ENCODE results near the gene PCBP3.
"Not testable (repeated sequence)": the region's sequence is repeated elsewhere in the genome, so short reads cannot be mapped to it uniquely, and the experiment has no call there.

Gene PCBP3

GRCh38 chr21:45880097-45881068, 236.9 kb downstream of the PCBP3 start:
- no peak overlapping the region for H3K27ac ChIP-seq
- peak; percentile 53 for TF ChIP-seq CTCF (IDR thresholded peaks at IDR 0.05)
- no peak overlapping the region for H3K4me3 ChIP-seq
- no peak for DNase-seq (ENCODE audit: low spot score)

- no peak for TF ChIP-seq CTCF (IDR thresholded peaks at IDR 0.05)
Observed at GRCh38 chr21:45882645-45883044, 239.1 kb downstream of the PCBP3 start.

GRCh38 chr21:45883090-45883489, 239.6 kb downstream of the PCBP3 start:
- Histone ChIP-seq H3K27ac (no peak overlapping the region), H3K4me3 (no peak overlapping the region)
- no peak for TF ChIP-seq CTCF (IDR thresholded peaks at IDR 0.05)
- DNase-seq (ENCODE audit: low spot score): no peak

More at GRCh38 chr21:45882645-45883044, 239.1 kb downstream of the PCBP3 start:
- Histone ChIP-seq H3K4me3 (no peak overlapping the region), H3K27ac (no peak overlapping the region)
- DNase-seq (ENCODE audit: low spot score): no peak

- DNase-seq (ENCODE audit: low spot score): no peak
- no peak for TF ChIP-seq CTCF (IDR thresholded peaks at IDR 0.05)
- Histone ChIP-seq H3K27ac (no peak overlapping the region), H3K4me3 (no peak overlapping the region)
Observed at GRCh38 chr21:45885597-45885929, 242.0 kb downstream of the PCBP3 start.

GRCh38 chr21:45885930-45886601, 242.5 kb downstream of the PCBP3 start:
- H3K27ac ChIP-seq: peak overlapping the region; percentile 57 to 66
- H3K4me3 ChIP-seq; DNase-seq (ENCODE audit: low spot score): not testable (repeated sequence)

GRCh38 chr21:45886610-45887026, 243.1 kb downstream of the PCBP3 start:
- no peak overlapping the region for H3K4me3 ChIP-seq
- no peak for TF ChIP-seq CTCF (IDR thresholded peaks at IDR 0.05)
- DNase-seq (ENCODE audit: low spot score): no peak
- peak overlapping the region; percentile 57 to 66 for H3K27ac ChIP-seq

GRCh38 chr21:45887120-45887611, 243.6 kb downstream of the PCBP3 start:
- Histone ChIP-seq H3K4me3 (no peak overlapping the region), H3K27ac (peak overlapping the region; percentile 57 to 66)
- no peak for TF ChIP-seq CTCF (IDR thresholded peaks at IDR 0.05)
- DNase-seq (ENCODE audit: low spot score): no peak
